Activated CD4-positive, CD25-positive, alpha-beta regulatory T cell treated with anti-CD3 and anti-CD28 coated beads, Interleukin-2, amount 50 U/mL, for 72 hours (primary cell): Measurements from ENCODE around the gene APOL3.
"Not testable (repeated sequence)": the region's sequence is repeated elsewhere in the genome, so short reads cannot be mapped to it uniquely, and the experiment has no call there.

ENCODE experiments used
- DNase-seq: peaks from one replicate; pipeline ENCODE4 v3.0.0; 2021

The APOL3 gene

GRCh38 chr22:36156515-36157419, 3.8 kb downstream of the APOL3 start:
- DNase-seq: peak; percentile 74

- DNase-seq: no peak
Measured at GRCh38 chr22:36156119-36156514, 4.4 kb downstream of the APOL3 start.

- no peak for DNase-seq
Measured at GRCh38 chr22:36155702-36156101, 4.9 kb downstream of the APOL3 start.

- no peak for DNase-seq
Measured at GRCh38 chr22:36154423-36154945, 6.1 kb downstream of the APOL3 start.

GRCh38 chr22:36153501-36154422, 6.8 kb downstream of the APOL3 start:
- no peak for DNase-seq

GRCh38 chr22:36152821-36153220, 7.7 kb downstream of the APOL3 start:
- not testable (repeated sequence) for DNase-seq

- DNase-seq: no peak
Measured at GRCh38 chr22:36152088-36152487, 8.5 kb downstream of the APOL3 start.

- no peak for DNase-seq
Measured at GRCh38 chr22:36151006-36151595, 9.5 kb downstream of the APOL3 start.

GRCh38 chr22:36149441-36149840, 11.1 kb downstream of the APOL3 start:
- no peak for DNase-seq

- DNase-seq: no peak
Measured at GRCh38 chr22:36148411-36148810, 12.1 kb downstream of the APOL3 start.

GRCh38 chr22:36147196-36147791, 13.3 kb downstream of the APOL3 start:
- no peak for DNase-seq

- no peak for DNase-seq
Measured at GRCh38 chr22:36145881-36146280, 14.7 kb downstream of the APOL3 start.

- no peak for DNase-seq
Measured at GRCh38 chr22:36144886-36145541, 15.5 kb downstream of the APOL3 start.

GRCh38 chr22:36143956-36144355, 16.6 kb downstream of the APOL3 start:
- peak; percentile 1 for DNase-seq

GRCh38 chr22:36143066-36143815, 17.3 kb downstream of the APOL3 start:
- DNase-seq: no peak

- DNase-seq: no peak
Measured at GRCh38 chr22:36141481-36141880, 19.1 kb downstream of the APOL3 start.

GRCh38 chr22:36138709-36139108, 21.8 kb downstream of the APOL3 start:
- not testable (repeated sequence) for DNase-seq

GRCh38 chr22:36136988-36137387, 23.6 kb downstream of the APOL3 start:
- no peak for DNase-seq

- no peak for DNase-seq
Measured at GRCh38 chr22:36136475-36136874, 24.1 kb downstream of the APOL3 start.

- no peak for DNase-seq
Measured at GRCh38 chr22:36135306-36135980, 25.1 kb downstream of the APOL3 start.

GRCh38 chr22:36134182-36134581, 26.4 kb downstream of the APOL3 start:
- no peak for DNase-seq
